Measurements from ENCODE around the gene RIPOR2.
A peak's percentile ranks its signal among the peaks of the same experiment; 100 is the strongest.

Gene RIPOR2

GRCh38 chr6:24974182-24975171 lies 38.7 kb upstream of the RIPOR2 start:
- Histone ChIP-seq H3K9me3 (ENCODE audit: low read depth, low read length) (no peaks in the 10 kb centered on the region), H3K9ac (ENCODE audit: insufficient read length) (no peak overlapping the region), H3K4me3 (no peak overlapping the region), H3K36me3 (ENCODE audit: insufficient read depth, low read length) (no peaks in the 10 kb centered on the region), H3K27ac (no peak overlapping the region)
- no peak for DNase-seq (ENCODE audit: low read depth, low spot score)
- TF ChIP-seq EZH2 (IDR thresholded peaks at IDR 0.05) (no peak), FOXP2 (optimal IDR thresholded peaks at IDR 0.05; ENCODE audit: control extremely low read depth, extremely low read length, insufficient read depth) (no peak)

DNA sequence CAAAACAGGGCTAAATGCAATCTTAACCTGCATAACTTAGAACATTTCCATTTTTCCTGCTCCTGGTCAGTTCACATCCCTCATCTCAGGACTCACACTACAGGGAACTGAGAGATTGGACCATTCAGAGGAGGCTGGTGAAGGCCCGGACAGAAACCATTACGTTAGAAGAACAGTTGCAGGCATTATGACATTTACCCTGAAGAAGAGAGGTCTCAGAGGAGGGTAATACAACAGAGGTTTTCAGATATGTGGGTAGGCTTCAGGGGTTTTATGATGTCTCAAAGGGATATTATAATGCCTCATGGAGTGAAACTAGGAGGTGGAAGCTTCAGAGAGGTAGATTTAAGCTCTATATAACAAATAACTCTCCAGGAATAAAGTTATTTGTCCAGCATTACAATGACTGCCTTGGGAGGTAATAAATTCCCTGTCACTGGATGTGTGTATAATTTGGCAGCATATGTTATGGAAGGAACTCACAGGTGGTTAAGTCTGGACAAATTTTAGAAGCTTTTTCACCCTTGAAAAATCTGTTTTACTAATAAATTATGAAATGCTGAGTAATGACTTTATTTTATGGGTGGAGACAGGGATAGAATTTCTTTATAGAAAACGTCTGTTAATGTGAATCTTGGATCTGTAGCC lies 36.7 kb upstream of the RIPOR2 start:
- Histone ChIP-seq H3K36me3 (ENCODE audit: insufficient read depth, low read length) (no peaks in the 10 kb centered on the region), H3K9ac (ENCODE audit: insufficient read length) (no peak overlapping the region), H3K9me3 (ENCODE audit: low read depth, low read length) (no peaks in the 10 kb centered on the region), H3K4me3 (peak overlapping the region; percentile 51), H3K27ac (peak overlapping the region; percentile 80)
- no peak for DNase-seq (ENCODE audit: low read depth, low spot score)
- no peak for TF ChIP-seq POLR2AphosphoS5 (IDR thresholded peaks at IDR 0.05; ENCODE audit: borderline replicate concordance, low read depth, low read length)

GRCh38 chr6:24971067-24971466 lies 35.3 kb upstream of the RIPOR2 start:
- Histone ChIP-seq H3K9me3 (ENCODE audit: low read depth, low read length) (no peaks in the 10 kb centered on the region), H3K36me3 (ENCODE audit: insufficient read depth, low read length) (no peaks in the 10 kb centered on the region), H3K27ac (no peak overlapping the region), H3K9ac (ENCODE audit: insufficient read length) (no peak overlapping the region), H3K4me3 (no peak overlapping the region)
- TF ChIP-seq EZH2 (IDR thresholded peaks at IDR 0.05) (no peak), POLR2AphosphoS5 (IDR thresholded peaks at IDR 0.05; ENCODE audit: borderline replicate concordance, low read depth, low read length) (no peak), FOXP2 (optimal IDR thresholded peaks at IDR 0.05; ENCODE audit: control extremely low read depth, extremely low read length, insufficient read depth) (no peak)
- no peak for DNase-seq (ENCODE audit: low read depth, low spot score)

GRCh38 chr6:24969343-24969860 lies 33.6 kb upstream of the RIPOR2 start:
- Histone ChIP-seq H3K4me3 (no peak overlapping the region), H3K27ac (no peak overlapping the region), H3K9me3 (ENCODE audit: low read depth, low read length) (no peaks in the 10 kb centered on the region), H3K36me3 (ENCODE audit: insufficient read depth, low read length) (no peaks in the 10 kb centered on the region), H3K9ac (ENCODE audit: insufficient read length) (no peak overlapping the region)
- no peak for DNase-seq (ENCODE audit: low read depth, low spot score)
- no peak for TF ChIP-seq EZH2 (IDR thresholded peaks at IDR 0.05)
- TF ChIP-seq POLR2AphosphoS5 (IDR thresholded peaks at IDR 0.05; ENCODE audit: borderline replicate concordance, low read depth, low read length): no peak

- TF ChIP-seq POLR2AphosphoS5 (IDR thresholded peaks at IDR 0.05; ENCODE audit: borderline replicate concordance, low read depth, low read length) (no peak), FOXP2 (optimal IDR thresholded peaks at IDR 0.05; ENCODE audit: control extremely low read depth, extremely low read length, insufficient read depth) (no peak), EZH2 (IDR thresholded peaks at IDR 0.05) (no peak)
- DNase-seq (ENCODE audit: low read depth, low spot score): no peak
- Histone ChIP-seq H3K9me3 (ENCODE audit: low read depth, low read length) (no peaks in the 10 kb centered on the region), H3K36me3 (ENCODE audit: insufficient read depth, low read length) (no peaks in the 10 kb centered on the region), H3K9ac (ENCODE audit: insufficient read length) (no peak overlapping the region), H3K4me3 (no peak overlapping the region), H3K27ac (no peak overlapping the region)
Measured at GRCh38 chr6:24968783-24969182, 33.0 kb upstream of the RIPOR2 start.

DNA sequence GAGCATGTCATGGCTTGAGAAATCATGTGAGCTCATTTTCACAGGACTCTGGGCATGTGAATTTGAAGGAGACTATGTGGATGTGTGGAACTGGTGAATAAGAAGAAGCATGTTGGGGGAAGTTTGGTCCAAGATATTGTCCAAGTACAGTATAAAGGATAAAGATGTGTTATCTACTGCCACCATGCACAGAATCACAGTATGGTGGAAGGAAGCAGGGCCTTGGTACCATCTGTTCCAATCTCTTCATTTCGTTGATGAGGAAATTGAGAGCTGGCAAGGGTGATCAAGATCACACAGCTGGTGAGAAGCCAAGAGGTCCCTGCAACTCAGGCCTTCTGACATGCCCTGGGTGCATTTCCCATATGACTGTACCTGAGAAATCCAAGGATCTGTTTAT lies 31.5 kb upstream of the RIPOR2 start:
- Histone ChIP-seq H3K9ac (ENCODE audit: insufficient read length) (no peak overlapping the region), H3K9me3 (ENCODE audit: low read depth, low read length) (no peaks in the 10 kb centered on the region), H3K36me3 (ENCODE audit: insufficient read depth, low read length) (no peaks in the 10 kb centered on the region), H3K27ac (no peak overlapping the region), H3K4me3 (no peak overlapping the region)
- DNase-seq (ENCODE audit: low read depth, low spot score): no peak
- TF ChIP-seq FOXP2 (optimal IDR thresholded peaks at IDR 0.05; ENCODE audit: control extremely low read depth, extremely low read length, insufficient read depth): no peak
- no peak for TF ChIP-seq POLR2AphosphoS5 (IDR thresholded peaks at IDR 0.05; ENCODE audit: borderline replicate concordance, low read depth, low read length)
- no peak for TF ChIP-seq EZH2 (IDR thresholded peaks at IDR 0.05)

DNA sequence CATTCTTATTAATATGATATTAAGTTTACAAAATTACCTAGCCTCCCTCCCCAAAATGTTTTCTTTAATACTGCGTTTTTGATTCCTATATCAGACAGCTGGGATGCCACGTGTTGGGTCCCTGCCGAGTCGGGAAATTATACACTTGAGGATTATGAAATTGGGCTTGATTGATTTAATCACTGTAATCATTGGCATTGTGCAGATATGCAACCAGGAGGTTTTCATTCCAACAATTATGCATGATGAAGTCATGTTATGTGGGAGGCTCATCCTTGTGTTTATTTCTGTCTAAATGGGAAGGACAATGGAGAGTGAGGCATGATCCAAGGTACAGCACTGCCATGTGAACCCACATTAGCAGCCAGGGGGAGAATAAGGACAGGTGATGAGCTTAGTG lies 30.6 kb upstream of the RIPOR2 start:
- H3K4me3 ChIP-seq: no peak overlapping the region
- H3K27ac ChIP-seq: no peak overlapping the region
- H3K9me3 ChIP-seq (ENCODE audit: low read depth, low read length): no peaks in the 10 kb centered on the region
- TF ChIP-seq FOXP2 (optimal IDR thresholded peaks at IDR 0.05; ENCODE audit: control extremely low read depth, extremely low read length, insufficient read depth) (no peak), POLR2AphosphoS5 (IDR thresholded peaks at IDR 0.05; ENCODE audit: borderline replicate concordance, low read depth, low read length) (no peak), EZH2 (IDR thresholded peaks at IDR 0.05) (no peak)
- DNase-seq (ENCODE audit: low read depth, low spot score): no peak
- no peaks in the 10 kb centered on the region for H3K36me3 ChIP-seq (ENCODE audit: insufficient read depth, low read length)
- H3K9ac ChIP-seq (ENCODE audit: insufficient read length): no peak overlapping the region

DNA sequence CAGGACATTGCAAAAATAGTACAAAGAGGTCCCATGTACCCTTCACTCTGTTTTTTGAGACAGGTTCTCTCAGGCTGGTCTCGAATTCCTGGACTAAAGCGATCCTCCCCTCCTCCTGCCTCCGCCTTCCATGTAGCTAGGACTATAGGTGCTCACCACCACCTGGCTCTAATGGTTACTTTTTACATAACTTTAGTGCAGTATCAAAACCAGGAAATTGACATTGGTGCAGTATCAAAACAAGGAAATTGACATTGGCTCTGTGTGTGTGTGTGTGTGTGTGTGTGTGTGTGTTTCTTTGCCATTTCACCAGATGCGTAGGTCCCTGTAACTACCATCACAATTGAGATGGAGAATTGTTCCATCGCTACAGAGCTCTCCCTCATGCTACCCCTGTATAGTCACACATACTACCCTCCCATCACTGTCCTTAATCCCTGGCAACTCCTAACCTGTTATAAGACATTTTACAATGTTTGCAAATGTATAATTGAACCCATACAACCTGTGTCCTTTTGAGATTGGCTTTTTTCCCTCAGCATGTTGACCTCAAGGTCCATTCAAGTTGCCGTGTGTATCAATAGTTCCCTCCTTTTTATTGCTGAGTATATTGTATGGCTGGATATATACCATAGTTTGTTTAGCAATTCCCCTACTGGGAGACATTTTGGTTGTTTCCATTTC lies 28.3 kb upstream of the RIPOR2 start:
- no peak overlapping the region for H3K27ac ChIP-seq
- H3K9ac ChIP-seq (ENCODE audit: insufficient read length): no peak overlapping the region
- no peaks in the 10 kb centered on the region for H3K36me3 ChIP-seq (ENCODE audit: insufficient read depth, low read length)
- TF ChIP-seq FOXP2 (optimal IDR thresholded peaks at IDR 0.05; ENCODE audit: control extremely low read depth, extremely low read length, insufficient read depth) (no peak), POLR2AphosphoS5 (IDR thresholded peaks at IDR 0.05; ENCODE audit: borderline replicate concordance, low read depth, low read length) (no peak), EZH2 (IDR thresholded peaks at IDR 0.05) (no peak)
- no peaks in the 10 kb centered on the region for H3K9me3 ChIP-seq (ENCODE audit: low read depth, low read length)
- H3K4me3 ChIP-seq: no peak overlapping the region
- no peak for DNase-seq (ENCODE audit: low read depth, low spot score)
